Measurements from ENCODE around the gene RNASEH2C. TPM values are rescaled to one million over a fixed set of nuclear protein-coding genes. Genes with fewer than 3 reads are reported as not detected.

RNASEH2C gene
- total and polyA plus RNA-seq, 4 donors, result 21.8 to 97.7 (median 75.4) TPM

- Histone ChIP-seq H3K4me1 (ENCODE audit: control insufficient read depth in 5 of 5, insufficient read depth in 5 of 5, low read length in 5 of 5) (no peaks in the 10 kb centered on the region), H3K9ac (ENCODE audit: insufficient read depth in 1 of 2, low read length in 2 of 2) (no peak overlapping the region), H3K9me3 (ENCODE audit: control insufficient read depth in 4 of 4, insufficient read depth in 3 of 4, low read length in 3 of 4) (no peaks in the 10 kb centered on the region), H3K27ac (ENCODE audit: low read depth in 1 of 2, low read length in 1 of 2) (no peak overlapping the region), H3K36me3 (ENCODE audit: control insufficient read depth in 4 of 4, insufficient read depth in 4 of 4, low read length in 4 of 4) (no peaks in the 10 kb centered on the region), H3K4me3 (no peak overlapping the region), H3K27me3 (ENCODE audit: control insufficient read depth in 3 of 3, insufficient read depth in 3 of 3, low read length in 2 of 3) (peaks cover 0 to 5% (median 3%) of the 10 kb centered on the region in 3 donors)
- DNase-seq (no peak), ATAC-seq (ENCODE audit: insufficient read depth, low FRiP score) (no peak)
- TF ChIP-seq CTCF (IDR thresholded peaks at IDR 0.05; ENCODE audit: control extremely low read depth, extremely low read depth), result no peak
- 85 to 92% methylated on average over 8 of the region's 8 CpGs for WGBS, 2 donors
Observed at GRCh38 chr11:65744699-65745042, 24.1 kb upstream of the RNASEH2C start.

GRCh38 chr11:65744026-65744698, 23.6 kb upstream of the RNASEH2C start:
- no peak overlapping the region for H3K9ac ChIP-seq (ENCODE audit: insufficient read depth in 1 of 2, low read length in 2 of 2)
- no peaks in the 10 kb centered on the region for H3K4me1 ChIP-seq (ENCODE audit: control insufficient read depth in 5 of 5, insufficient read depth in 5 of 5, low read length in 5 of 5)
- no peak for TF ChIP-seq CTCF (IDR thresholded peaks at IDR 0.05; ENCODE audit: control extremely low read depth, extremely low read depth)
- ATAC-seq (ENCODE audit: insufficient read depth, low FRiP score), result no peak
- H3K4me3 ChIP-seq, result no peak overlapping the region
- H3K36me3 ChIP-seq (ENCODE audit: control insufficient read depth in 4 of 4, insufficient read depth in 4 of 4, low read length in 4 of 4), result no peaks in the 10 kb centered on the region
- H3K27ac ChIP-seq (ENCODE audit: low read depth in 1 of 2, low read length in 1 of 2), result no peak overlapping the region
- H3K27me3 ChIP-seq (ENCODE audit: control insufficient read depth in 3 of 3, insufficient read depth in 3 of 3, low read length in 2 of 3), result peaks cover 0 to 3% (median under 1%) of the 10 kb centered on the region in 3 donors
- WGBS, 2 donors, result 83 to 84% methylated on average over 17 to 18 of the region's 18 CpGs
- H3K9me3 ChIP-seq (ENCODE audit: control insufficient read depth in 4 of 4, insufficient read depth in 3 of 4, low read length in 3 of 4), result no peaks in the 10 kb centered on the region
- peak in 1 of 3 donors; percentile 8 for DNase-seq

- no peak overlapping the region for H3K27ac ChIP-seq (ENCODE audit: low read depth in 1 of 2, low read length in 1 of 2)
- ATAC-seq (ENCODE audit: insufficient read depth, low FRiP score), result no peak
Observed at GRCh38 chr11:65743681-65744025, 23.1 kb upstream of the RNASEH2C start.

More at GRCh38 chr11:65743681-65744025, 23.1 kb upstream of the RNASEH2C start:
- DNase-seq, result no peak
- no peak overlapping the region for H3K9ac ChIP-seq (ENCODE audit: insufficient read depth in 1 of 2, low read length in 2 of 2)
- H3K36me3 ChIP-seq (ENCODE audit: control insufficient read depth in 4 of 4, insufficient read depth in 4 of 4, low read length in 4 of 4), result no peaks in the 10 kb centered on the region
- peaks cover 0 to 3% (median 0%) of the 10 kb centered on the region in 3 donors for H3K27me3 ChIP-seq (ENCODE audit: control insufficient read depth in 3 of 3, insufficient read depth in 3 of 3, low read length in 2 of 3)
- H3K4me1 ChIP-seq (ENCODE audit: control insufficient read depth in 5 of 5, insufficient read depth in 5 of 5, low read length in 5 of 5), result no peaks in the 10 kb centered on the region
- no peak for TF ChIP-seq CTCF (IDR thresholded peaks at IDR 0.05; ENCODE audit: control extremely low read depth, extremely low read depth)
- no peak overlapping the region for H3K4me3 ChIP-seq
- WGBS, 2 donors, result 78 to 88% methylated on average over 10 of the region's 10 CpGs
- H3K9me3 ChIP-seq (ENCODE audit: control insufficient read depth in 4 of 4, insufficient read depth in 3 of 4, low read length in 3 of 4), result no peaks in the 10 kb centered on the region
